SU-DHL-6 (cell line): ENCODE measurements around the gene OR2AG2.

Experiments used
- H2AFZ ChIP-seq: fragments of 200-600 bp; sonication (generic); 2 replicates; pipeline ENCODE4 v1.6.1; 2014; ENCODE audit warnings: low read depth, mild to moderate bottlenecking, moderate library complexity, mixed read lengths, antibody characterized with exemption, low read length; ENCODE audit not compliant: severe bottlenecking
- H3F3A ChIP-seq: fragments of 200-600 bp; shearing (Covaris generic); 2 replicates; pipeline ENCODE4 v1.6.0; 2016; ENCODE audit warnings: antibody characterized with exemption, mild to moderate bottlenecking; ENCODE audit not compliant: insufficient read depth
- H3K27ac ChIP-seq: fragments of 200-600 bp; sonication (generic); 2 replicates; pipeline ENCODE4 v1.5.1; 2016; ENCODE audit warnings: low read depth, mild to moderate bottlenecking, low read length, moderate library complexity, mixed read lengths
- H3K27me3 ChIP-seq: fragments of 200-600 bp; sonication (generic), shearing (Covaris generic); 2 replicates; pipeline ENCODE4 v1.6.0; 2014; ENCODE audit warnings: mild to moderate bottlenecking, low read length
- H3K36me3 ChIP-seq: fragments of 200-600 bp; sonication (generic); 2 replicates; pipeline ENCODE4 v1.6.1; 2014; ENCODE audit warnings: mild to moderate bottlenecking, low read length, mixed read lengths
- H3K4me2 ChIP-seq: fragments of 300-600, 200-600 bp; shearing (Covaris generic), sonication (generic); 2 replicates; pipeline ENCODE4 v1.6.0; 2014; ENCODE audit warnings: low read length, low read depth, mild to moderate bottlenecking; ENCODE audit not compliant: poor library complexity, severe bottlenecking
- H3K4me3 ChIP-seq: fragments of 200-600 bp; sonication (generic); 2 replicates; pipeline ENCODE4 v1.5.1; 2014; ENCODE audit warnings: antibody characterized with exemption, low read length, mild to moderate bottlenecking, mixed read lengths; ENCODE audit not compliant: insufficient read depth, poor library complexity, severe bottlenecking
- H3K79me2 ChIP-seq: fragments of 200-600 bp; sonication (generic); 2 replicates; pipeline ENCODE4 v1.6.1; 2014; ENCODE audit warnings: mild to moderate bottlenecking, low read length, moderate library complexity; ENCODE audit not compliant: insufficient read depth
- H3K9ac ChIP-seq: fragments of 200-600 bp; sonication (generic); 2 replicates; pipeline ENCODE4 v1.7.0; 2014; ENCODE audit warnings: mild to moderate bottlenecking, low read length
- H3K9me2 ChIP-seq: fragments of 200-600 bp; sonication (generic); replicated peaks from 2 replicates; pipeline ENCODE4 v1.6.1; 2014; ENCODE audit warnings: low read length; ENCODE audit not compliant: insufficient read depth
- H3K9me3 ChIP-seq: fragments of 200-600 bp; sonication (generic); 2 replicates; pipeline ENCODE4 v1.6.1; 2014; ENCODE audit warnings: low read length, mixed read lengths; ENCODE audit not compliant: insufficient read depth
- H4K20me1 ChIP-seq: fragments of 200-600 bp; sonication (generic); 2 replicates; pipeline ENCODE4 v1.6.1; 2014; ENCODE audit warnings: low read depth, mild to moderate bottlenecking, antibody characterized with exemption, low read length, moderate library complexity, mixed read lengths
- CTCF ChIP-seq: fragments of 200-600 bp; sonication (generic); IDR thresholded peaks from one replicate; pipeline ENCODE4 v1.5.1; 2017; ENCODE audit warnings: antibody characterized with exemption, mild to moderate bottlenecking, low read length, moderate library complexity; ENCODE audit not compliant: insufficient read depth, poor library complexity, severe bottlenecking
- EZH2phosphoT487 ChIP-seq: fragments of 200-600 bp; sonication (generic), shearing (Covaris generic); conservative IDR thresholded peaks from 2 replicates; pipeline ENCODE4 v1.6.1; 2018; ENCODE audit warnings: mild to moderate bottlenecking, antibody characterized with exemption, low read length, moderate library complexity, mixed read lengths

The OR2AG2 gene, protein sequence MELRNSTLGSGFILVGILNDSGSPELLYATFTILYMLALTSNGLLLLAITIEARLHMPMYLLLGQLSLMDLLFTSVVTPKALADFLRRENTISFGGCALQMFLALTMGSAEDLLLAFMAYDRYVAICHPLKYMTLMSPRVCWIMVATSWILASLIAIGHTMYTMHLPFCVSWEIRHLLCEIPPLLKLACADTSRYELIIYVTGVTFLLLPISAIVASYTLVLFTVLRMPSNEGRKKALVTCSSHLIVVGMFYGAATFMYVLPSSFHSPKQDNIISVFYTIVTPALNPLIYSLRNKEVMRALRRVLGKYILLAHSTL

GRCh38 chr11:6771926-6772893 is at the start of gene OR2AG2:
OR2AG2 (minus strand) TSS chr11:6771976; CDS start chr11:6768957, 3,019 bp downstream.
- Histone ChIP-seq H4K20me1 (0 out of 2 replicates have a peak, but pooled peaks cover 4% of the 10 kb centered on the region), H3K4me3 (no peak within 1 kb of the TSS), H3K79me2 (no peaks in the 10 kb centered on the region), H3K9me2 (no peaks in the 10 kb centered on the region), H3F3A (no peaks in the 10 kb centered on the region), H3K9me3 (no peaks in the 10 kb centered on the region), H3K9ac (no peak within 1 kb of the TSS), H2AFZ (no peak within 1 kb of the TSS), H3K27me3 (no peaks in the 10 kb centered on the region), H3K36me3 (no peaks in the 10 kb centered on the region), H3K27ac (no peak within 1 kb of the TSS), H3K4me2 (no peak within 1 kb of the TSS)
- TF ChIP-seq CTCF (no peak), EZH2phosphoT487 (no peak)

DNA sequence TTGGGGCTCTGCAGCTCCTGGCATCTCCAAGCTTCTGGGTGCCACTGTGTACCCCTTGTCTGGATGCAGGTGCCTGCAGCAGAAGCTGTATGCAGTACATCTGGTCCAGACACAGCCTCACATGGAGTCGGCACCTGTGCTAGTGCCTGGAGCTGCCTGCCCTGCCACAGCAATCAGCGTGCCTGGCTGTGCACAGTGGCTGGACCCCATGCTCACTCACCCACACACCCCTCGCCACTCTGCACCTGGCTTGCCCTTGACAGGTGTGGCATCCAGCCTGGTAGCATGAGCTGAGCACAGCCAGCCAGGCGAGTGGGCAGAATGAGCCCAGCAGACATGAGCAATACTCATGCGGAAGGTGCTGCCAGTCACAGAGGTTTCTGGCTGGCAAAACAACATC is 47.2 kb upstream of the OR2AG2 start:
- Histone ChIP-seq H4K20me1 (no peaks in the 10 kb centered on the region), H3K9me2 (no peaks in the 10 kb centered on the region), H3K4me3 (no peak overlapping the region), H3K27ac (no peak overlapping the region), H3K4me2 (no peak overlapping the region), H3K79me2 (no peaks in the 10 kb centered on the region), H2AFZ (no peak overlapping the region), H3F3A (no peaks in the 10 kb centered on the region), H3K27me3 (no peaks in the 10 kb centered on the region), H3K9ac (no peak overlapping the region), H3K9me3 (peaks cover 6% of the 10 kb centered on the region; the same call in 1 of the 2 replicates), H3K36me3 (no peaks in the 10 kb centered on the region)
- TF ChIP-seq CTCF (no peak), EZH2phosphoT487 (no peak)

- H2AFZ ChIP-seq = no peak overlapping the region
- no peaks in the 10 kb centered on the region for H3F3A ChIP-seq
- peaks cover 6% of the 10 kb centered on the region; the same call in 1 of the 2 replicates for H3K9me3 ChIP-seq
- no peaks in the 10 kb centered on the region for H3K79me2 ChIP-seq
- H3K4me2 ChIP-seq = no peak overlapping the region
- H3K27me3 ChIP-seq = no peaks in the 10 kb centered on the region
- H3K36me3 ChIP-seq = no peaks in the 10 kb centered on the region
- no peak overlapping the region for H3K4me3 ChIP-seq
- H4K20me1 ChIP-seq = no peaks in the 10 kb centered on the region
- no peak overlapping the region for H3K9ac ChIP-seq
- TF ChIP-seq EZH2phosphoT487 = no peak
- no peak for TF ChIP-seq CTCF
- no peak overlapping the region for H3K27ac ChIP-seq
- H3K9me2 ChIP-seq = no peaks in the 10 kb centered on the region
These were observed 45.9 kb upstream of the OR2AG2 start for GRCh38 chr11:6817694-6818093.
